Lung (tissue), 12 donors: ENCODE results near the gene MAEA. TPM values are rescaled to one million over a fixed set of nuclear protein-coding genes. Genes with fewer than 3 reads are reported as not detected.

ENCODE experiments used
- ATAC-seq: fragments of 200-7000 bp; cut with Tn5 transposase; one replicate; pipeline ENCODE4 v1.9.1; 2020; ENCODE audit warnings: moderate number of reproducible peaks; ENCODE audit not compliant: insufficient read depth, low FRiP score
- DNase-seq, 3 donors: peaks; one replicate each; pipeline ENCODE4 v3.0.0-alpha.2; 2013 to 2017
- H3K27ac ChIP-seq, 2 donors: one replicate each; pipeline ENCODE4 v1.5.1; 2013; ENCODE audit warnings: mild to moderate bottlenecking in 2 of 2, moderate library complexity in 2 of 2, control low read depth in 1 of 2, inconsistent platforms in 1 of 2, low read depth in 1 of 2, low read length in 1 of 2
- H3K27me3 ChIP-seq, 3 donors: one replicate each; pipeline ENCODE4 v1.5.1; 2013; ENCODE audit warnings: low read length in 2 of 3; ENCODE audit not compliant: control insufficient read depth in 3 of 3, insufficient read depth in 3 of 3
- H3K36me3 ChIP-seq, 4 donors: one replicate each; pipeline ENCODE4 v1.5.1; 2013; ENCODE audit warnings: low read length in 4 of 4, mild to moderate bottlenecking in 1 of 4, moderate library complexity in 1 of 4; ENCODE audit not compliant: control insufficient read depth in 4 of 4, insufficient read depth in 4 of 4
- H3K4me1 ChIP-seq, 5 donors: one replicate each; pipeline ENCODE4 v1.5.1; 2013; ENCODE audit warnings: low read length in 5 of 5, mild to moderate bottlenecking in 2 of 5, moderate library complexity in 1 of 5; ENCODE audit not compliant: control insufficient read depth in 5 of 5, insufficient read depth in 5 of 5
- H3K4me3 ChIP-seq: one replicate; pipeline ENCODE4 v1.5.1; 2013; ENCODE audit warnings: mild to moderate bottlenecking, control low read depth, moderate library complexity
- H3K9ac ChIP-seq, 2 donors: one replicate each; pipeline ENCODE4 v1.5.1; 2013; ENCODE audit warnings: low read length in 2 of 2, control low read depth in 1 of 2; ENCODE audit not compliant: insufficient read depth in 1 of 2
- H3K9me3 ChIP-seq, 4 donors: one replicate each; pipeline ENCODE4 v1.5.1; 2013; ENCODE audit warnings: low read length in 3 of 4, mild to moderate bottlenecking in 1 of 4, moderate library complexity in 1 of 4; ENCODE audit not compliant: control insufficient read depth in 4 of 4, insufficient read depth in 3 of 4
- CTCF ChIP-seq: IDR thresholded peaks from 2 replicates; pipeline ENCODE4 v1.5.1; 2012; ENCODE audit warnings: mild to moderate bottlenecking; ENCODE audit errors: control extremely low read depth, extremely low read depth
- WGBS, 2 donors: extraction: QIAGEN DNeasy Blood & Tissue Kit; methylation state at CpG; one replicate each; pipeline ENCODE4 v1.1.7; 2013; 5-methylcytosine and 5-hydroxymethylcytosine counted together
- polyA plus RNA-seq, 2 donors: library from polyadenylated mRNA; stranded (reverse); fragments of 200-250 nt; gene quantifications; one replicate each; pipeline ENCODE4 v1.2.1, GENCODE V29; 2013
- total RNA-seq, 2 donors: library from RNA; depleted of rRNA in 1 of 2; stranded (reverse); fragments of >200 nt in 1 of 2; gene quantifications; one replicate each; pipeline ENCODE4 v1.2.1, GENCODE V29; 2014 to 2021
- donor health status: control.
- donor health status: control.
- donor health status: Bipolar disorder and iron deficiency.
- donor health status: healthy.
- donor health status: DM: yes; HTN: yes; CAD: no.

MAEA gene
- total and polyA plus RNA-seq, 4 donors: 39.7 to 67.4 (median 60.8) TPM

GRCh38 chr4:1317177-1318045 lies 27.7 kb downstream of the MAEA start:
- WGBS, 2 donors: 93 to 97% methylated on average over 29 of the region's 29 CpGs
- no peak overlapping the region for H3K27ac ChIP-seq
- H3K9ac ChIP-seq: no peak overlapping the region
- H3K27me3 ChIP-seq: no peaks in the 10 kb centered on the region
- no peak for ATAC-seq
- DNase-seq: no peak
- peaks cover 0 to 3% (median 0%) of the 10 kb centered on the region in 4 donors for H3K9me3 ChIP-seq
- H3K36me3 ChIP-seq: peaks cover 3 to 61% (median 43%) of the 10 kb centered on the region in 4 donors
- no peak for TF ChIP-seq CTCF
- H3K4me1 ChIP-seq: no peaks in the 10 kb centered on the region
- H3K4me3 ChIP-seq: no peak overlapping the region

GRCh38 chr4:1318046-1318375 lies 28.3 kb downstream of the MAEA start:
- no peak for DNase-seq
- Histone ChIP-seq H3K27me3 (no peaks in the 10 kb centered on the region), H3K9me3 (peaks cover 0 to 3% (median 0%) of the 10 kb centered on the region in 4 donors), H3K9ac (no peak overlapping the region), H3K36me3 (peaks cover 3 to 57% (median 43%) of the 10 kb centered on the region in 4 donors), H3K4me3 (no peak overlapping the region), H3K4me1 (no peaks in the 10 kb centered on the region), H3K27ac (no peak overlapping the region)
- 97 to 98% methylated on average over 13 of the region's 13 CpGs for WGBS, 2 donors
- no peak for ATAC-seq
- no peak for TF ChIP-seq CTCF

DNA sequence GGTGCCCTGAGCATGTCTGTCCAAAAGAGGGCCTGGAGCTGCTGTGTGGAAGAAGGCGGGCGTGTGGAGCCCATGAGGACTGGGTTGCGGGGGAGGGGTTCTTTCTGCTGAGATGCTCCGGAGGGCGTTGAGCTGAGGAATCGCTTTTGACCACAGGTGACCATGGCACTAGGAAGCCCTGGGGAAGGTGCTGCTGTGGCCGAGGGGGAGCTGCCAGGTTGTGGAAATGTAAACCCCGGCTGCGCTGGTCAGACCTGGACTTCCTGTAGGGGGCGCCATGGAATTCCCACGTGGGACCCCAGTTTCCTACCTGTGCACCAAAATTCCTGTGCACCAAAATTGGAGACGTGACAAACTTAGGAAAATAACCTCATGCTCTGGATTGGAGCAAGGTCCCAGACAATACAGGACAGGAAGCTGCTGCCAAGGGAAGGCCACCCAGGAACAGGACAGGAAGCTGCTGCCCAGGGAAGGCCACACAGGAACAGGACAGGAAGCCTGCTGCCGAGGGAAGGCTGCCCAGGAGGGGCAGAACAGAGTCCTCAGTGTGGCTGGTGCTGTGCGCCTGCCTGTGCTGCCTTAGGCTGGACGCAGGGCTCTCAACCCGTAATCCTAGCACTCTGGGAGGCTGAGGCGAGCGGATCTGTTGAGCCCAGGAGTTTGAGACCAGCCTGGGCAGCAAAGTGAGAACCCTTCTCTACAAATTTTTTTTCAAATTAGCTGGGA lies 29.0 kb downstream of the MAEA start:
- DNase-seq (no peak), ATAC-seq (no peak)
- Histone ChIP-seq H3K9ac (no peak overlapping the region), H3K4me3 (no peak overlapping the region), H3K27me3 (no peaks in the 10 kb centered on the region), H3K27ac (no peak overlapping the region), H3K9me3 (peaks cover 0 to 3% (median 0%) of the 10 kb centered on the region in 4 donors), H3K36me3 (peaks cover 3 to 54% (median 40%) of the 10 kb centered on the region in 4 donors), H3K4me1 (no peaks in the 10 kb centered on the region)
- no peak for TF ChIP-seq CTCF
- 89 to 90% methylated on average over 18 of the region's 18 CpGs for WGBS, 2 donors
